Activated naive CD8-positive, alpha-beta T cell treated with anti-CD3 and anti-CD28 coated beads, Interleukin-2, amount 50 U/mL, for 24 hours (primary cell): ENCODE measurements around the gene LAPTM4A.
A peak's percentile ranks its signal among the peaks of the same experiment; 100 is the strongest.
"Not testable (repeated sequence)": the region's sequence is repeated elsewhere in the genome, so short reads cannot be mapped to it uniquely, and the experiment has no call there.

ENCODE experiments used
- ATAC-seq: fragments of 150-1000 bp; cut with Tn5 transposase; one replicate; pipeline ENCODE4 v1.10.0; 2021
- DNase-seq: peaks from one replicate; pipeline ENCODE4 v3.0.0; 2021
- H3K27ac Mint-ChIP-seq: one replicate; pipeline ENCODE4 v1.8.0; 2021; ENCODE audit warnings: mild to moderate bottlenecking, mixed read lengths
- H3K27me3 Mint-ChIP-seq: one replicate; pipeline ENCODE4 v1.8.0; 2021; ENCODE audit warnings: mixed read lengths
- H3K36me3 Mint-ChIP-seq: one replicate; pipeline ENCODE4 v1.8.0; 2021; ENCODE audit warnings: low read depth, mixed read lengths
- H3K4me1 Mint-ChIP-seq: one replicate; pipeline ENCODE4 v1.8.0; 2021; ENCODE audit warnings: mixed read lengths
- H3K4me3 Mint-ChIP-seq: one replicate; pipeline ENCODE4 v1.8.0; 2021; ENCODE audit warnings: mild to moderate bottlenecking, moderate library complexity, mixed read lengths
- H3K9me3 Mint-ChIP-seq: one replicate; pipeline ENCODE4 v1.8.0; 2021; ENCODE audit warnings: mixed read lengths

Gene LAPTM4A

DNA sequence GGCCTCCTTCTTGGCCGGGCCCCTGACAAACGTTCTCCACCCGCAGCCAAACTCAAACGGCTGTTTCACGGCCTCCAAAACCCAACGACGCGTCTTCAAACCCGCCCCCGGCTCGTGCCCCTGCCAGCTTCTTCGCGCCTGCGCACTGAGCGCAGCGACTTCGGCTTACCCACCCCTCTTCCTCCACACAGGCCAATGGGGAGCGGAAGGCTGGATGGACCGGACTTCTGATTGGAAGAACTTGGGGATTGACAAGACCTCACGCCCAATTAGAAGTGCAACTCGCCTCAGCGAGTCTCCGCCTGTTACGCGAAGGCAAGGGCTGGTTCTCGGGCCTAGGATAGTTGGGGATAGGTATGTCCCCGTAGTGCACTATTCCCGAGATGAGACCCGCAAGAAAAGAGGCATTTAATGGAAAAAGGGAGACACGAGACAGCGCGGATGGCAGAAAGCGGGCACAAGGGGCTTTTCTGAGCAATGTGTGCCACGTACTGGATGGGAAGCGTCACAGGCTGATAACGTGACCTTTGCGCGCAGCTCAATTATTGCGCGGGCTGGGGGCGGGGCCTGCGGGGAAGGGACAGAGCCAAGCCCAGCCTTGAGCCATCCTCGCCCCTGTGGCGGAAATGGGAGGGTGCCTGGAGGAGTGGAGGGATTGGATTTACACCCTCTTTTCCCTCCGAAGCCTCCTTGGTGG lies at the start of gene LAPTM4A:
TSS of gene LAPTM4A (minus strand) at position 97 of the 697 bp plus-strand sequence. CDS start 108 bp downstream, outside the sequence.
- Mint-ChIP-seq H3K4me3 (no peak within 1 kb of the TSS), H3K27ac (no peak within 1 kb of the TSS), H3K4me1 (peaks cover 30% of the 10 kb centered on the region), H3K36me3 (no peaks in the 10 kb centered on the region), H3K27me3 (peaks cover 18% of the 10 kb centered on the region), H3K9me3 (no peaks in the 10 kb centered on the region)
- DNase-seq (peak; percentile 95), ATAC-seq (peak; percentile 97)

DNA sequence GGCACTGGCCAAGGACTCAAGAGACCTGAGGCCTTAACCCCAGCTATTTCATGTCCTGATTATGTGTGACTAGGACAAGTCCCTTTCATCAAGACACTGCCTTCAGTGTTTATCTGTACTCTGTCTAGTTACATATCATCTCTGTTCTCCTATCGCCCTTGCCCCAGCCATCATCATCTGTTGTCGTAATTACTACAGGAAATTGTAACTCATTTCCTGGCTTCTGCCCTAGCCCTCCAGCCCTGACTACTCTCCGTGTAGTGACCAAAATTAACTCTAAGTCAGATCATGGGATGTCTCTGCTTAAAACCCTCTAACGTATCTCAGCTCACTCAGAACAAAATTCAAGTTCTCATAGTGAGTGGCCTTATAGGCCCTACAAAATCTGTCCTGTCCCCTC lies 49.3 kb upstream of the LAPTM4A start:
- Mint-ChIP-seq H3K4me3 (no peak overlapping the region), H3K36me3 (no peaks in the 10 kb centered on the region), H3K9me3 (no peaks in the 10 kb centered on the region), H3K27ac (no peak overlapping the region), H3K4me1 (no peaks in the 10 kb centered on the region), H3K27me3 (peaks cover 15% of the 10 kb centered on the region)
- no peak for ATAC-seq
- DNase-seq, result no peak

DNA sequence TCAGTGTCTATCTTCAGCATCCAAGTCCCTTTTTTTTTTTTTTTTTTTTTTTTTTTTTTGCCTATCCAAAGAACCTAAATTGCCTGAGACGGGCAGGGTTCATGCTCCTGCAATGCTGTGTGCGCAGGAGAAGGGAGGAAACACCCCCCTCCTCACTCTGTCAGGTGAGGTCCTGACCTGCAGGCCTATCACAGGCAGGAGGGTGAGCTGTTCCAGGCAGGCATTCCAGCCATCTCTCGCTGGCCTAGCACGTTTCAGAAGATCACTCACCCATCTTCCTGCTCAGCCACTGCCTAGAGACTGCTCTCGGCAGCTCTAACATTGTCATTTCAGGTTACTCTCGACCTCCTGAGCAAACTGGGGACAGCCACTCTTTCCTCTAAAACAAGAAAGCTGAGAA lies 48.4 kb upstream of the LAPTM4A start:
- Mint-ChIP-seq H3K4me1 (no peaks in the 10 kb centered on the region), H3K4me3 (no peak overlapping the region), H3K27me3 (peaks cover 12% of the 10 kb centered on the region), H3K9me3 (no peaks in the 10 kb centered on the region), H3K36me3 (no peaks in the 10 kb centered on the region), H3K27ac (no peak overlapping the region)
- no peak for ATAC-seq
- no peak for DNase-seq

DNA sequence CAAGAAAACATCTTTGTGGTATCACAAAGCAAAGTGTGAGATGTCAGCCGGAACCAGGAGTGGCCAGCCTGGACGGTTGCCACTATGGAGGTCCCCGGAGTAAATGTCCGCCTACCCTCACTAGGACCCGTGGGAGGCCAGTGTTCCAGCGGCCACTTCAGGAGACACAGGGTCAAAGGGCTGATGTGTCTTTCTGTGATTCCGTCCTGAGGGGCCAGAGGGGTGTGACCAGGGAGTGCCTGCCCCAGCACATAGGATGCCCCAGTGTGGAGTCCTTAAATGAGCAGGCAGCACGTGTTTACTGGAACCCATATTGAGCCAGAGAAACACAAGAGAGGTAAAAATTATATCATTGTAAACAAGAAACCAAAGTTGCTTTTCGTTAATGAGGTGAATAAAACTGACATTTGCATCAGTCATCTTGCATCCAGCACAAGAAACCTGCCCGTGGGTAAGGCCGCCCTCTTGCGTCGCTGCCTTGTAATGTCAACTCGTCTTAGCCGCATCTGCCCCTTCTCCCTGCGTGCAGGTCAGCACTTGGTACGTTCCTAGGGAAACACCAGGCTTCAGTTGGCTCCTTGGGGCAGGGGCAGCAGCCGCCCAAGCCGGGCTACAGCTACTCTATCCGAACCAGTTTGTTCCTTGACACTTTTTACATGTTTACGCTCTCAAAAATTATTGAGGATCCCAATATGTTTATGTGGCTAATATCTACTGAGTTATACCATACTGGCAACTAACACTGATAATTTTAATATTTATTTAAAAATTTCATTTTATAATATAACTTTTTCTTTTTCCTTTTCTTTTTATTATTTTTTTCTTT lies 46.7 kb upstream of the LAPTM4A start:
- H3K27me3 Mint-ChIP-seq, result peaks cover 12% of the 10 kb centered on the region

DNA sequence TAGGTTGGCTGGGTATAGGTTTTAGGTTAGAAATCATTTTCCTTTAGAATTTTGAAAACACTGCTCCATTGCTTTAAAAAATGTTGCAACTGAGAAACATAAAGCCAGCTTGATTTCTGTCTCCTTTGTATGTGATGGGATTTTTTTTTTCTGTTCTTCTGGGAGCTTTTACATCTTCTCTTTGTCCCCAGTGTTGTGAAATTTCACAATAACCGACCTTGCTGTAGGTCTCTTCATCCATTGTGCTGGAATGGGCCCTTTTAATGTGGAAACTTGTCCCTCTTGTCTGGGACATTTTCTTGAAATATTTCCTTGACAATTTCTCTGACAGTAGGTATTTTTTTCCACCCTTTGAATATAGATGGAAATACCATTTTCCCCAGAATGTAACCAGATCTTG lies 44.0 kb upstream of the LAPTM4A start:
- no peaks in the 10 kb centered on the region for H3K36me3 Mint-ChIP-seq
- H3K27me3 Mint-ChIP-seq, result peaks cover 16% of the 10 kb centered on the region
- H3K4me3 Mint-ChIP-seq, result no peak overlapping the region
- no peaks in the 10 kb centered on the region for H3K4me1 Mint-ChIP-seq
- ATAC-seq (no peak), DNase-seq (no peak)
- no peak overlapping the region for H3K27ac Mint-ChIP-seq
- no peaks in the 10 kb centered on the region for H3K9me3 Mint-ChIP-seq

More for the DNA sequence above, 46.7 kb upstream of the LAPTM4A start:
- peak; percentile 78 for DNase-seq
- no peak overlapping the region for H3K27ac Mint-ChIP-seq
- no peaks in the 10 kb centered on the region for H3K36me3 Mint-ChIP-seq
- ATAC-seq, result peak; percentile 77
- H3K9me3 Mint-ChIP-seq, result no peaks in the 10 kb centered on the region
- H3K4me3 Mint-ChIP-seq, result no peak overlapping the region
- H3K4me1 Mint-ChIP-seq, result no peaks in the 10 kb centered on the region

DNA sequence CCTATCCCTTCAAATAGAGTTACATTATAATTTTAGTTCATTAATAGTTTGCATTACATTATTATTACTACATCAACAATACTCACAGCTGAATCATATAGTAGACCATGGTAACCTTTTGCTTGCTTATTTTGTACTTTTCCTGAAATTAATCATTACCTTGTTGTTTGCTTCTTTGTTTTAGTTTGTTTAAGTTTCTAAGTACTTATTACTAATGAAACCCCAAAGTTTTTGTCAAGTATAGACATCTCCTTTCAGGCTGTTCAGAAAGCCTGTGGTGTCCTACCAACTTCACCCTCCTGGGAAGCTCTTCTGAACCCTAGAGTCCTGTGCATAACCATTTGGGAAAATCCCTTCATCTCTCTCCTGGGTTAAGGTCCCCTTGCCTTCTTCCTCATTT lies 43.5 kb upstream of the LAPTM4A start:
- no peak for DNase-seq
- Mint-ChIP-seq H3K36me3 (no peaks in the 10 kb centered on the region), H3K4me3 (no peak overlapping the region), H3K9me3 (no peaks in the 10 kb centered on the region), H3K27me3 (peaks cover 18% of the 10 kb centered on the region), H3K4me1 (no peaks in the 10 kb centered on the region), H3K27ac (no peak overlapping the region)
- no peak for ATAC-seq

DNA sequence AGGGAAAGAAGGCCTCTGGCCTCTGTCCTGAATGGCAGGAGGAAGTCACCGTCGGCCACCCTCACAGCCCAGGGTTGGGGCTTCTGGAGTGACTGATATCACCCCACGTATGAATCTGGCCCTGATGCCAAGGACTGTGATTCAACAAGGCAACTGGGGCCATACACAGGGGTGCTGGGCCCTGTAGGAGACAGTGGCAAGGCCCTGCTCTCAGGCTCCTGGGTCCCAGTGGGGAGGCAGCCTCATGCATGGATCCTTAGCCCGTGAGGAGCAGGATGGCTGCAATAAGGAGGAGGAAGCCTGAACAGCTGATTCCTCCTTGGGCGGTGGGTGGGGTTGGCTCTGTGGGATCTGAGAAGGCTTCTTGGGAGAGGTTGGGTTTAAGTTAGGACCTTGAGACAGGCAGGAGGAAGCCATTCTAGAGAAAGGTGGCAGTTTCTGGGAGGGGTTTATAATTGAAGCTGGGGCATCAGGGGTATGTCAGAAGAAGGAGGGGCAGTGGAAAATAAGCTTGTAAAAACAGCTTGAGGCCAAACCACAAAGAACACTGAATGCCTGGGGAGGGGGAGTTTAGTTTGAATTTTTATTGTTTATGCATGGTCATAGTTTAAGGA lies 42.8 kb upstream of the LAPTM4A start:
- Mint-ChIP-seq H3K27ac (no peak overlapping the region), H3K4me3 (no peak overlapping the region), H3K9me3 (no peaks in the 10 kb centered on the region)

DNA sequence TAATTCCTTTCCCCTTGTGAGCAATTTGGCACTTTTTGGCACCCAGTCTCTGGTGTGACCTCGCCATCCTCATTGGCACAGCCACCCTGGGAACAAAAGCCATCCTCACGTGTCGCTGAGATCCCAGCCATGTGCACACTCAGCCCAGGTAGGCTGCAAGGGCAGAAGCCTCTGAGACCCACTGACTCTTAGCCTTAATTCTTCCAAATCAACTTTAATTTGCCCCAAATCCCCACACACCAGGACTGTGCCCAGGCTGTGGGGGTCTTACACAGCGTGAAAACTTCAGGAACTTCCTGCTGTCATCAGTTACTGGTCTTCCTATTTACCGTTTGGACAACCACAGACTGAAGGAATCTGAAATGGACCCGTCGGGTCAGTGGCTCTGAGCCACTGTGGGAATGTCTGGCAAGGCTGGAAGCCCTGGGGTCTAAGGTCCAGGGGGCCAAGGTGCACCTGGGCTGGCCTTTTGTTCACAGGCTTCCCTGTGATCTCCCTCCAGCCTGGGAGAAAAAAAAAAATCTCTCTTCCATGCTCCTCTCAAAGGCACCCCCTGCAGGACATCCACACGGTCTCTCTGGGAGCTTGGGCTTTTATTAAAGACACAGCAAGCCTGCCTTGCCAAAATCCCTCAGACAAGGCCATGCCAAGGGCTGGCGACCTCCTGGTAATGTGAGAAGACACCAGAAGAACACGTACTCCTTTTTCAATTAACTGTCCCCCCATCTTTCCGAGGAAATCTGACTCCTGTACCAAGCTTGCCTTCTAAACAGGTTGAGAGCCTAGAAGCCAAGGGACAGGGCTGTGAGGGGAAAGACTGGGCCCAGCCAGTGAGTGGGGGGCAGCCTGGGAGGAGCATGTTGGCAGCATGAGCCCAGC lies 42.1 kb upstream of the LAPTM4A start:
- Mint-ChIP-seq H3K27me3 (peaks cover 18% of the 10 kb centered on the region), H3K27ac (no peak overlapping the region), H3K36me3 (no peaks in the 10 kb centered on the region), H3K4me1 (no peaks in the 10 kb centered on the region), H3K4me3 (no peak overlapping the region), H3K9me3 (no peaks in the 10 kb centered on the region)
- DNase-seq (no peak), ATAC-seq (no peak)

More for the DNA sequence above, 42.8 kb upstream of the LAPTM4A start:
- Mint-ChIP-seq H3K36me3 (no peaks in the 10 kb centered on the region), H3K27me3 (peaks cover 18% of the 10 kb centered on the region), H3K4me1 (no peaks in the 10 kb centered on the region)
- DNase-seq (no peak), ATAC-seq (no peak)

DNA sequence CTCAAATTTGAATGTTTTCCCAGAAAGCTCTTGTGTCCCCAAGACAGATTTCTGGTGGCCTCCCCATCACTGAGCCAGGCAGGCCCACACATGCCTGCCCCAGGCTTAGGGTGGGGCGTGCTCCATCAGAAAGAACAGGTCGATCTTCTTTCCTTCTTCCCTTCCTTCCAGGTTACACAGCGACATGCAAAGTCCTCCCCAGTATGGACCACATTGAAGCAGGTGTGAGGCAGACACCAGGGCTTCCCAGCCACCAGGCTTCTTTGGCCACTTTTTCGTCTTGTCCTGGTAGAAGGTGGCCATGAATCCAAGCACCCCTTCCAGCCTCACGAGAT lies 41.4 kb upstream of the LAPTM4A start:
- DNase-seq (no peak), ATAC-seq (no peak)
- H3K4me3 Mint-ChIP-seq, result no peak overlapping the region
- no peaks in the 10 kb centered on the region for H3K4me1 Mint-ChIP-seq
- H3K36me3 Mint-ChIP-seq, result no peaks in the 10 kb centered on the region
- H3K27me3 Mint-ChIP-seq, result peaks cover 17% of the 10 kb centered on the region
- no peaks in the 10 kb centered on the region for H3K9me3 Mint-ChIP-seq
- H3K27ac Mint-ChIP-seq, result no peak overlapping the region

DNA sequence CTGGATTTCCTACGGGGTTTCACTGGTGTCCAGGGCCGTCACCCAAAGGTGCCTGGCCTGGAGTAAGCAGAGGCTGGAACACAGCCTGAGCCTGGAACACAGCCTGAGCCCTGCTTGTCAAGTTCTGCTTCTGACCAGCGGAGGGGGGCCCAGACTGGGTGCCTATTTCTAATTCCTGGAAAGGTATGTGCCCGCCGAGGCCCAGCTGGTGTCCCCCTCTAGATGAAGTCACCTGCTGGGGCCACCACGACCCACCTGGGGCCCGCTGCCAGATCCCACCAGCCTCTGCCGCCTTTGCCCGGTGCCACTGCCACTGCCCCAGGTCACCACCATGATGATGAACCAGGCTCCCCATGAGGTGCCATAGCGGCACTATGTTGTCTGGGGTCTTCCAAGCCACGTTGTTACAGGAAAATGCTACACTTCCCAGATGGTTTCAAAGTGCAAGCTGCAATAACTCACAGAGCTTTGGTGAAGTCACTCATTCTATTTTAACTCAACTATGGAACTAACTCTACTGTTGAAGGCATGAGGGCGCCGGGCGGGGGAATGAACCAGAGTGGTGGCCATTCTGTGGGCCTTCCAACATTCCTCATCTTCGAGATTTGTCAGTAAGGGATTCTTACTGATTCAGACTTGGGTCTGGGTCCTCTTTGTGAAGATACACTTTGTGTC lies 40.9 kb upstream of the LAPTM4A start:
- peaks cover 17% of the 10 kb centered on the region for H3K27me3 Mint-ChIP-seq
- H3K27ac Mint-ChIP-seq, result no peak overlapping the region
- H3K4me1 Mint-ChIP-seq, result no peaks in the 10 kb centered on the region
- H3K36me3 Mint-ChIP-seq, result no peaks in the 10 kb centered on the region
- no peak for ATAC-seq
- H3K4me3 Mint-ChIP-seq, result no peak overlapping the region
- no peaks in the 10 kb centered on the region for H3K9me3 Mint-ChIP-seq
- no peak for DNase-seq

DNA sequence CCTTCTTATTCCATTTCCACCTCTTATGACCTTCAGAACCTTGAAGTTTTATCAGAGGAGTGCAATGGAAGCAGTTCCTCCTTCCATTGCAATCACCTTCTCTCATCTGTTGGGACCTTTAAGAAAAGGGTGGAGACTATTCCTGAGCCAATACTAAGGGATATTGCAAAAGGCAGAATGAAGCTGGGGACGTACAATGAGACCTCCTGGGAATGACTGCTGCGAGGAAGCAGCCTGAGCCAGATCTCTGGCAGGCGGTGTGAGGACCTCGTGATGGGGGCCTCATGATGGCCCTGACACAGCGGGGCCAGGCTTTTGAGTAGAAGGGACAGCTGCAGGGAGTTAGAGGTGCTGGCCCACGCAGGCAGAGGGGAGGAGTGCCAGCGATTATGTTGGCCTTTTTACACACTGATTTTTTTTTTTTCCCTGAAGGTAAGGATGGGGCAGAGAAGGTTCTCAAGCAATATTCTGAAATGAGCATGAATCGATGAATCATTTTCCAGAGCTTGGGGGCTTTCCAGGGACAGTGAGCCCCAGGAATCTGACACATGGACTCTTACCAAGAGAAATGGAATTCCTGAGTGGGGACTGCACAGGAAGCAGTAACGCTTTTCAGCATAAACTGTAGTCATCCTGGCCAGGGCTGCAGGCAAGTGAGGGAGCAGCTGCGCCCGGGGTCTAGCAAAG lies 40.0 kb upstream of the LAPTM4A start:
- H3K27me3 Mint-ChIP-seq, result peaks cover 17% of the 10 kb centered on the region
- H3K4me3 Mint-ChIP-seq, result no peak overlapping the region
- no peak for ATAC-seq
- no peaks in the 10 kb centered on the region for H3K4me1 Mint-ChIP-seq
- no peak for DNase-seq
- no peaks in the 10 kb centered on the region for H3K36me3 Mint-ChIP-seq
- H3K27ac Mint-ChIP-seq, result no peak overlapping the region
- no peaks in the 10 kb centered on the region for H3K9me3 Mint-ChIP-seq

DNA sequence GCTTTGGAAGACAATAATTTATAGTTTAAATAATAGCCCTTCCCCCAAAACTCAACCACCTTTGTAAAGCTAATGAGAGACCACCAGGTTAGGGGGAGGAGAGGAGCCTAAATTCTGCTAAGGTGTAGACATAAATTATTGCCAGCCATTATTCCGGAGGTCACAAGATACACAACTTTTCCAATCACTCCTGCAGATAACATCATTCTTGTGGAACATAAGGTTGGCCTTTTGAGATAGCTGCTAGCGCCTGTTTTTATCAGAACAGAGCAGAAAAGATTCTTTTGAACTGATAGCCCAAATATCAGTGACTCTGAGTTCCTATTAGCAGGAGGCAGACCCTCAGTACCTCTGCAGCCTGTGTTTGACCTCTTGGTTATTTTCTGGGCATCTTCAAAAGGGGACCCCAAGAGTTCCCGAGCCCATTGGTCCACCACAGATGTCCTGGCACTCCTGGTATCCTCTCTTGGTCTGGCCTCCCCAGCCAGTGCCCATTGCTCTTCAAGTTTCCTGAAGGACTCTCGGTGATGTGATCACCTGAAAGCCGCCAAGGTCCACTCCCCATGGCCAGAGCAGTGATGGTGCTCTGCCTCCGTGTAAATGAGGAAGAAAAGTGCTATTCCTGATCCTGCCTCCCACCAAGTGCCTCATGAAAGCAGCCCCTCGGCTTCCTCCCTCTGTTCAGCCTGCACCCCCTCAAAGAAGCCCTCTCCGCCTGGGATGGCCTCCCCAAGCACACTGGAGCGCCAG lies 38.5 kb upstream of the LAPTM4A start:
- H3K4me1 Mint-ChIP-seq, result no peaks in the 10 kb centered on the region
- H3K36me3 Mint-ChIP-seq, result no peaks in the 10 kb centered on the region
- H3K27me3 Mint-ChIP-seq, result peaks cover 15% of the 10 kb centered on the region
- ATAC-seq (no peak), DNase-seq (no peak)
- no peak overlapping the region for H3K27ac Mint-ChIP-seq
- no peaks in the 10 kb centered on the region for H3K9me3 Mint-ChIP-seq
- no peak overlapping the region for H3K4me3 Mint-ChIP-seq

DNA sequence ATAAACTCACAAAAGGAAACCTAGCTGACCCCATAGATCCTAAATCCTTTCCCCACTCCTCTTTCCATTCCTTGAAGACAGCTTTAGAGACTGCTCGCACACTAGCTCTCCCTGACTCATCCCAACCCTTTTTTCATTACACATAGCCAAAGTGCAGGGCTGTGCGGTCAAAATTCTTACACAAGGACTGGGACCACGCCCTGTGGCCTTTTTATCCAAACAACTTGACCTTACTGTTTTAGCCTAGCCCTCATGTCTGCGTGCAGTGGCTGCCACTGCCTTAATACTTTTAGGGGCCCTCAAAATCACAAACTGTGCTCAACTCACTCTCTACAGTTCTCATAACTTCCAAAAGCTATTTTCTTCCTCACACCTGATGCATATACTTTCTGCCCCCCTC lies 34.5 kb upstream of the LAPTM4A start:
- ATAC-seq, DNase-seq, H3K36me3 Mint-ChIP-seq, H3K27ac Mint-ChIP-seq, H3K9me3 Mint-ChIP-seq, H3K27me3 Mint-ChIP-seq, H3K4me3 Mint-ChIP-seq, H3K4me1 Mint-ChIP-seq: not testable (repeated sequence)
